ENCODE results near the gene MMP11. TPM values are rescaled to one million over a fixed set of nuclear protein-coding genes. Genes with fewer than 3 reads are reported as not detected.

MMP11 gene
- total RNA-seq, 2 donors from 2014 or later: 0.46 to 0.56 TPM

DNA sequence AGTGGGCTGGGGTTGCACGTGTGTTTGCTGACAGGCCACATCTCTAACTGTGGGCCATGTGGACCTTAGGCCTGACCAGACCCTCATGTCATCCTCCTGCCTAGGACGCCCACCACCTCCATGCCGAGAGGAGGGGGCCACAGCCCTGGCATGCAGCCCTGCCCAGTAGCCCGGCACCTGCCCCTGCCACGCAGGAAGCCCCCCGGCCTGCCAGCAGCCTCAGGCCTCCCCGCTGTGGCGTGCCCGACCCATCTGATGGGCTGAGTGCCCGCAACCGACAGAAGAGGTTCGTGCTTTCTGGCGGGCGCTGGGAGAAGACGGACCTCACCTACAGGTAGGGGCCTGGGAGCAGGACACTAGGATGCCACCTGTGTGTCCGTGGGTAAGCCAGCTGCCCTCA is 6.4 kb downstream of the MMP11 start:
- H3K27ac Mint-ChIP-seq: no peak overlapping the region
- no peaks in the 10 kb centered on the region for H3K27me3 Mint-ChIP-seq (ENCODE audit: low read depth)
- no peak for DNase-seq
- no peak overlapping the region for H3K4me3 Mint-ChIP-seq
- H3K9me3 Mint-ChIP-seq: no peaks in the 10 kb centered on the region
- no peaks in the 10 kb centered on the region for H3K36me3 Mint-ChIP-seq (ENCODE audit: insufficient read depth in 2 of 2)
- peaks cover under 1% of the 10 kb centered on the region for H3K4me1 Mint-ChIP-seq (ENCODE audit: low read depth)
- no peak for ATAC-seq (replicated peaks in 1 of 2)

DNA sequence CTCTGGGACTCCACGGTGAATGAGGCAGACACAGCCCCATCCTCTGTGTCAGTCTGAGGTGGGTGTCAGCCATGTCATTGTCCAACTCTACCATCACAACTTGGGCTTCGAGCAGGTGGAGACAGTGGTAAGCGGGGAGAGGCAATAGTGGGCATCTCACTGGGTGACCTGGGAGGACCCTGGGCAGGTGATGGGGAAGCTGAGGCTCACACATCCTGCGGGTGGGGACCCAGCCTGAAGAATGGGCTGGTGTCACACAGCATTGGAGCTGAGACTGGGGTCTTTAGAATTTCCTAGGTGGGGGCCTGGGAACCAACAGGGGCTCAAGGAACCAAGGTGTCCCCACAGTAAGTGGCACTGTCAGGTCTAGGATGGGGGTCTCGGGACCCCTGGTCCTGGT is 7.1 kb downstream of the MMP11 start:
- Mint-ChIP-seq H3K27ac (no peak overlapping the region), H3K36me3 (ENCODE audit: insufficient read depth in 2 of 2) (no peaks in the 10 kb centered on the region), H3K9me3 (no peaks in the 10 kb centered on the region), H3K4me3 (no peak overlapping the region), H3K4me1 (ENCODE audit: low read depth) (peaks cover 7% of the 10 kb centered on the region), H3K27me3 (ENCODE audit: low read depth) (no peaks in the 10 kb centered on the region)
- DNase-seq (no peak), ATAC-seq (replicated peaks in 1 of 2) (no peak)

DNA sequence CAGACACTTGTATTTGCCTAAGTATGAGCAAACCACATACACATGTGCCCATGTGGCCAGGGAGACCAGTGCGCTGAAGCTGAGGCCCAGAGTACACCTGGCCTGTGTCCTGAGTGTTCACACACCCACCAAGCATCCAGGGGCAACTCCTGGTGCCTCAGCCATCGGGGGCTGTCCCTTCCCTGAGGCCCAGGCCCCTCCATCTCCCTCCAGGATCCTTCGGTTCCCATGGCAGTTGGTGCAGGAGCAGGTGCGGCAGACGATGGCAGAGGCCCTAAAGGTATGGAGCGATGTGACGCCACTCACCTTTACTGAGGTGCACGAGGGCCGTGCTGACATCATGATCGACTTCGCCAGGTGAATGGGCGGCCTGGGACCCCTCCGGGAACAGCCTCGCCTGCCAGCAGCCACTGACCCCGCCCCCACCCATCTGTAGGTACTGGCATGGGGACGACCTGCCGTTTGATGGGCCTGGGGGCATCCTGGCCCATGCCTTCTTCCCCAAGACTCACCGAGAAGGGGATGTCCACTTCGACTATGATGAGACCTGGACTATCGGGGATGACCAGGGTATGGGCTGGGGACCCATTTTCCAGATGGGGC is 7.6 kb downstream of the MMP11 start:
- Mint-ChIP-seq H3K9me3 (no peaks in the 10 kb centered on the region), H3K36me3 (ENCODE audit: insufficient read depth in 2 of 2) (no peaks in the 10 kb centered on the region), H3K27ac (no peak overlapping the region), H3K4me1 (ENCODE audit: low read depth) (peaks cover 7% of the 10 kb centered on the region), H3K27me3 (ENCODE audit: low read depth) (no peaks in the 10 kb centered on the region), H3K4me3 (no peak overlapping the region)
- DNase-seq: no peak
- no peak for ATAC-seq (replicated peaks in 1 of 2)

DNA sequence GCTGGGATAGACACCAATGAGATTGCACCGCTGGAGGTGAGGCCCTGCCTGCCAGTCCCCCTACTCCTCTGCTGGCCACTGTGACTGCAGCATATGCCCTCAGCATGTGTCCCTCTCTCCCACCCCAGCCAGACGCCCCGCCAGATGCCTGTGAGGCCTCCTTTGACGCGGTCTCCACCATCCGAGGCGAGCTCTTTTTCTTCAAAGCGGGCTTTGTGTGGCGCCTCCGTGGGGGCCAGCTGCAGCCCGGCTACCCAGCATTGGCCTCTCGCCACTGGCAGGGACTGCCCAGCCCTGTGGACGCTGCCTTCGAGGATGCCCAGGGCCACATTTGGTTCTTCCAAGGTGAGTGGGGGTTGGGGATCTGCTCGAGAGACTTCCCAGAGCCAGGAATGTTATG is 8.4 kb downstream of the MMP11 start:
- no peak for DNase-seq
- peaks cover 7% of the 10 kb centered on the region for H3K4me1 Mint-ChIP-seq (ENCODE audit: low read depth)
- no peaks in the 10 kb centered on the region for H3K9me3 Mint-ChIP-seq
- no peak overlapping the region for H3K27ac Mint-ChIP-seq
- H3K4me3 Mint-ChIP-seq: no peak overlapping the region
- H3K27me3 Mint-ChIP-seq (ENCODE audit: low read depth): no peaks in the 10 kb centered on the region
- H3K36me3 Mint-ChIP-seq (ENCODE audit: insufficient read depth in 2 of 2): no peaks in the 10 kb centered on the region
- ATAC-seq (replicated peaks in 1 of 2): no peak

DNA sequence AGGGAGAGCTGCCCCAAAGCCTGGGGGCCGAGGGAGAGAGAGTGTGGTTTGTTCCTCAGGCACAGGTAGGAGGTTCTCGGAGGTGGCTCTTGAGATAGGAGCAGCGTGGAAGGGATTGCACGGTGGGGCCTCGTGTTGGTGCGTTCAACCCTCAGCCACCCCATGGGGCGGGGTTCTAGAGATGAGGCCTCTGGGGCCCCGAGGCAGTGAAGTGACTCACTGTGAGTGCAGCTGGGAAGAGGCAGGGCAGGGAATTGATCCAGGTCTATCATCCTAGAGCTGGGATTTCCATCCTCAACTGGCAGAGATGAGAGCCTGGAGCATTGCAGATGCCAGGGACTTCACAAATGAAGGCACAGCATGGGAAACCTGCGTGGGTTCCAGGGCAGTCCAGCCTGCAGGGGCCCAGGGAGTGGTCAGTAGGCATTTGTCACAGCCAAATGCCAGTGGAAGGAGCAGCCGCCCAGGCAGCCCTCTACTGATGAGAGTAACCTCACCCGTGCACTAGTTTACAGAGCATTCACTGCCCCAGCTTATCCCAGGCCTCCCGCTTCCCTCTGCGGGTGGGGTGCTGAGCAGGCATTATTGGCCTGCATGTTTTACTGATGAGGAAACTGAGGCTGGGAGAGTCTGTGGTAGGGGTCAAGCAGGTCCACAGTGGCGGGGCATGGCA is 9.0 kb downstream of the MMP11 start:
- no peak overlapping the region for H3K27ac Mint-ChIP-seq
- peaks cover 12% of the 10 kb centered on the region for H3K4me1 Mint-ChIP-seq (ENCODE audit: low read depth)
- no peaks in the 10 kb centered on the region for H3K36me3 Mint-ChIP-seq (ENCODE audit: insufficient read depth in 2 of 2)
- no peaks in the 10 kb centered on the region for H3K9me3 Mint-ChIP-seq
- no peaks in the 10 kb centered on the region for H3K27me3 Mint-ChIP-seq (ENCODE audit: low read depth)
- H3K4me3 Mint-ChIP-seq: no peak overlapping the region
- ATAC-seq (replicated peaks in 1 of 2) (no peak), DNase-seq (no peak)

DNA sequence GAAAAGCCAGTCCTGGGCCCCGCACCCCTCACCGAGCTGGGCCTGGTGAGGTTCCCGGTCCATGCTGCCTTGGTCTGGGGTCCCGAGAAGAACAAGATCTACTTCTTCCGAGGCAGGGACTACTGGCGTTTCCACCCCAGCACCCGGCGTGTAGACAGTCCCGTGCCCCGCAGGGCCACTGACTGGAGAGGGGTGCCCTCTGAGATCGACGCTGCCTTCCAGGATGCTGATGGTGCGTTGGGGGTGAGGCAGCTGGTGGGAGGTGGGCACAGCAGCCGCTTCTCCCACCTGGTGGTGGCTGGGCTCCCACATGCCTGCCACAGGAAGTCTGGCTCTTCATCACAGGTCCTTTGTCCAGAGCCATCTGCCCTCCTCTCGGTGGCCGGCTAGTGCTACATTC is 9.6 kb downstream of the MMP11 start:
- Mint-ChIP-seq H3K27ac (no peak overlapping the region), H3K4me3 (no peak overlapping the region), H3K27me3 (ENCODE audit: low read depth) (no peaks in the 10 kb centered on the region), H3K4me1 (ENCODE audit: low read depth) (peaks cover 13% of the 10 kb centered on the region), H3K36me3 (ENCODE audit: insufficient read depth in 2 of 2) (no peaks in the 10 kb centered on the region), H3K9me3 (no peaks in the 10 kb centered on the region)
- ATAC-seq (replicated peaks in 1 of 2) (no peak), DNase-seq (no peak)

DNA sequence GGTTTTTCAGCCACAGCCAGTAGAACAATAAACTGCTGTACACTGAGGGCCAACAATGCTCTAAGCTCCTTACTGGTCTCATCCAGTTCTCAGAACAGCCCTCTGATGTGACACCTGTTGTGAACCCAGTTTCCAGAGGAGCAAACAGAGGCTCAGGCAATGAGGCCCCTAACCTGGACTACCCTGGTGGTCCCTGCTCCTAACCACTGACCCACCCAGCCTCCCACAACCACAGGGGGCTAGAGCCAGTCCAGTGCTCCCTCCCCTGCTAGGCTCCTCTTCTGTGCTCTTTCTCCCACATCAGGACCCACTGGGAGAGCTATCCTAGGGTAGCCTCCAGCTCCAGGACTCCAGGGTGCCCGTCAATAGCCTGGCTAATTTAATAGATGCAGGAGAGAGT is 10.1 kb downstream of the MMP11 start:
- no peaks in the 10 kb centered on the region for H3K9me3 Mint-ChIP-seq
- DNase-seq (no peak), ATAC-seq (replicated peaks in 1 of 2) (no peak)
- peaks cover 15% of the 10 kb centered on the region for H3K4me1 Mint-ChIP-seq (ENCODE audit: low read depth)
- no peaks in the 10 kb centered on the region for H3K36me3 Mint-ChIP-seq (ENCODE audit: insufficient read depth in 2 of 2)
- H3K27ac Mint-ChIP-seq: no peak overlapping the region
- H3K4me3 Mint-ChIP-seq: no peak overlapping the region
- H3K27me3 Mint-ChIP-seq (ENCODE audit: low read depth): no peaks in the 10 kb centered on the region

DNA sequence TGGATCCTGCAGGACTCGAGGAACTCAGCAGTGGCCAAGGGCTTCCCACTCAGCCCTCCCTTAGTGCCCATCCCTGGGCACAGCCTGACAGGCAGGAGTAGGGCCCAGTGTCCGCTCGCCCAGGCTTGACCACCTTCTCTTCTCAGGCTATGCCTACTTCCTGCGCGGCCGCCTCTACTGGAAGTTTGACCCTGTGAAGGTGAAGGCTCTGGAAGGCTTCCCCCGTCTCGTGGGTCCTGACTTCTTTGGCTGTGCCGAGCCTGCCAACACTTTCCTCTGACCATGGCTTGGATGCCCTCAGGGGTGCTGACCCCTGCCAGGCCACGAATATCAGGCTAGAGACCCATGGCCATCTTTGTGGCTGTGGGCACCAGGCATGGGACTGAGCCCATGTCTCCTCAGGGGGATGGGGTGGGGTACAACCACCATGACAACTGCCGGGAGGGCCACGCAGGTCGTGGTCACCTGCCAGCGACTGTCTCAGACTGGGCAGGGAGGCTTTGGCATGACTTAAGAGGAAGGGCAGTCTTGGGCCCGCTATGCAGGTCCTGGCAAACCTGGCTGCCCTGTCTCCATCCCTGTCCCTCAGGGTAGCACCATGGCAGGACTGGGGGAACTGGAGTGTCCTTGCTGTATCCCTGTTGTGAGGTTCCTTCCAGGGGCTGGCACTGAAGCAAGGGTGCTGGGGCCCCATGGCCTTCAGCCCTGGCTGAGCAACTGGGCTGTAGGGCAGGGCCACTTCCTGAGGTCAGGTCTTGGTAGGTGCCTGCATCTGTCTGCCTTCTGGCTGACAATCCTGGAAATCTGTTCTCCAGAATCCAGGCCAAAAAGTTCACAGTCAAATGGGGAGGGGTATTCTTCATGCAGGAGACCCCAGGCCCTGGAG is 10.9 kb downstream of the MMP11 start:
- H3K9me3 Mint-ChIP-seq: no peaks in the 10 kb centered on the region
- H3K27ac Mint-ChIP-seq: no peak overlapping the region
- no peak for DNase-seq
- H3K4me1 Mint-ChIP-seq (ENCODE audit: low read depth): peaks cover 23% of the 10 kb centered on the region
- no peak overlapping the region for H3K4me3 Mint-ChIP-seq
- no peaks in the 10 kb centered on the region for H3K36me3 Mint-ChIP-seq (ENCODE audit: insufficient read depth in 2 of 2)
- H3K27me3 Mint-ChIP-seq (ENCODE audit: low read depth): no peaks in the 10 kb centered on the region
- ATAC-seq (replicated peaks in 1 of 2): no peak

DNA sequence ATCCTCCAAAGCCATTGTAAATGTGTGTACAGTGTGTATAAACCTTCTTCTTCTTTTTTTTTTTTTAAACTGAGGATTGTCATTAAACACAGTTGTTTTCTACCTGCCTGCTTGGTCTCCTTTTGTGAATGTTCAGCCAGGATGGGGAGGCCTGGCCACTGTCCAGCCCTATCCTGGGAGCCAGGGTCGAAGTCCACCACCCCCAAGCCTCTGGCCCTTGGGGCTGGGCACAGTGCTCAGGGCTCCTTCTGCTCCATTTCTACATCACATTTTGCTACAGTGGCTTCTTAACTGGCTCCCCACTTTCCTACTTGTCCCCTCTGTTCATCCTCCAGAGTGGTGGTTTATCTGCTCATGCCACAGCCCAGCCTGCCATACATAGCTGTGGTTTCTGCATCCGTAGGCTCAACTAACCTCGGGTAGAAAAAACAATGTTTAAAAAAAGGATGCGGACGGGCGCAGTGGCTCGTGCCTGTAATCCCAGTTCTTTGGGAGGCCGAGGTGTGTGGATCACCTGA is 11.6 kb downstream of the MMP11 start:
- H3K27me3 Mint-ChIP-seq (ENCODE audit: low read depth): no peaks in the 10 kb centered on the region
- no peak overlapping the region for H3K27ac Mint-ChIP-seq
- no peak for DNase-seq
- no peak for ATAC-seq (replicated peaks in 1 of 2)
- H3K4me1 Mint-ChIP-seq (ENCODE audit: low read depth): peaks cover 31% of the 10 kb centered on the region
- no peak overlapping the region for H3K4me3 Mint-ChIP-seq
- H3K36me3 Mint-ChIP-seq (ENCODE audit: insufficient read depth in 2 of 2): no peaks in the 10 kb centered on the region
- no peaks in the 10 kb centered on the region for H3K9me3 Mint-ChIP-seq

DNA sequence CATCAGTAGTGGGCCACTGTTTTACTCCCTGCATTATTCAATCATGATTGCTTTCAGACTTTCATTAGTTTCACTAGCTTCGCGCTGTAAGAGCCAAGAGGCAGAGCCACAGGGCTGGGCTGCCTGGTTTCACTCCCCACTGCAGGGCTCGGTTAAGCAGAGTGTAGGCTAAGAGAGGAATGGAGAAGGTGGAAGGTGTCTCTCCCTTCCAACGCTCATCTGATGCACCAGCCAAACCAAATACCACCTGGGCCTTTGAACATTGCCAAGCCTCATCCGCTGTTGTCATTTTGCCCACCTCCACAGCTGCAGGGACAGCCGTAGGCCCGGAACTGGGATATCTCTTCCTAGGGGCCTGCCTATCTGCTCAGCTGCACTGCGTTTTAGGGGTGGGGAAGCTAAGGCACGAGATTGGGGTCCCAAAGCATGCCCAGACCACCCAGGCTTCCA is 13.6 kb downstream of the MMP11 start:
- Mint-ChIP-seq H3K27me3 (ENCODE audit: low read depth) (no peaks in the 10 kb centered on the region), H3K27ac (peak overlapping the region; percentile 95), H3K9me3 (no peaks in the 10 kb centered on the region), H3K4me1 (ENCODE audit: low read depth) (peaks cover 38% of the 10 kb centered on the region), H3K36me3 (ENCODE audit: insufficient read depth in 2 of 2) (no peaks in the 10 kb centered on the region), H3K4me3 (peak overlapping the region; percentile 88 to 90)
- ATAC-seq (replicated peaks in 1 of 2): peak; percentile 2 to 6
- no peak for DNase-seq

DNA sequence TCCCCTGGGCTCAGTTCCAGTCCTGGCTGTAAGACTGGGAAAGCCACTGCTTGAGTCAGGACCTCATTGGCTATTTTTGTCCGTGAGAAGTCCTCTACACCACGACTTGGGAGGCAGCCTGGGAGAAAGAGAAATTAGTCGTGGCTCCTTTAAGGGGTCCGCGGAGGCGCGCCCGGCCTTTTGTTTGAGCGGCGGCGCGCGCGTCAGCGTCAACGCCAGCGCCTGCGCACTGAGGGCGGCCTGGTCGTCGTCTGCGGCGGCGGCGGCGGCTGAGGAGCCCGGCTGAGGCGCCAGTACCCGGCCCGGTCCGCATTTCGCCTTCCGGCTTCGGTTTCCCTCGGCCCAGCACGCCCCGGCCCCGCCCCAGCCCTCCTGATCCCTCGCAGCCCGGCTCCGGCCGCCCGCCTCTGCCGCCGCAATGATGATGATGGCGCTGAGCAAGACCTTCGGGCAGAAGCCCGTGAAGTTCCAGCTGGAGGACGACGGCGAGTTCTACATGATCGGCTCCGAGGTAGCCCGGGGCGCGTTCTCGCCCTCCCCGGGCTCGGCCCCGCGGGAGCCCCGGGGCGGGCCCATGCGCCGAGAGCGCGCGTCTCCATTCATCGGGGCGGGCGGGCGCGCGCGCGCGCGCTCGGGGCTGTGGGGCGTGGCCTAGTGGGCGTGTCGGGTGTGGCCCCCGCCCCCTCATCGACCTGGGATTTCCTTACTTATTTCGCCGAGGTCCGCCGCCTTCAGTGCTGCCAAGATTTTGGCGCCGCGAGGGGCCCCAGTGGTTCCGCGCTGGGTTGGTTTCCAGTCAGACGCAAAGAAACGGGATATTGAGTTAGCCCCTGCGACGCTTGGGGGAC is 14.3 kb downstream of the MMP11 start, which contains the start of gene SMARCB1:
Gene SMARCB1, plus strand, starts transcription at position 215 of the 848 bp plus-strand sequence. Its CDS starts 204 bp downstream, at position 419.
- Mint-ChIP-seq H3K9me3 (no peaks in the 10 kb centered on the region), H3K4me3 (peak within 1 kb of the TSS; percentile 88 to 90), H3K27me3 (ENCODE audit: low read depth) (no peaks in the 10 kb centered on the region), H3K36me3 (ENCODE audit: insufficient read depth in 2 of 2) (no peaks in the 10 kb centered on the region), H3K27ac (peak within 1 kb of the TSS; percentile 95), H3K4me1 (ENCODE audit: low read depth) (peaks cover 38% of the 10 kb centered on the region)
- peak; percentile 85 to 88 for ATAC-seq (replicated peaks in 1 of 2)
- DNase-seq: peak; percentile 88 to 91

DNA sequence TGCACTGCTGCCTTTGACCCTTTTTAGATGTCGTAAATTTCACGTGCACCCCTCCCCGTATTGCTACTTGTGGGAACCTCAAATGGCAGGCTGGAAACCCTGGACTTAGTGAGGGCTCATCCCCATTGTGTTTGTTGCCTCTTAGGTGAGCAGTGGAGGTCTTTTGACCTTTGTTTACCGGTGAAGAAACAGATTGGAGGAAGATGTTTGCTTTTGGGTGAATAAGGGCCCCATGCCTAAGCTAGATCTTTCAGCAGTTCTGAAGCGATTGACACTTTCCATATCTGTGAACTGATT is 14.9 kb downstream of the MMP11 start:
- ATAC-seq (replicated peaks in 1 of 2) (peak; percentile 27 to 30), DNase-seq (no peak)
- H3K9me3 Mint-ChIP-seq: no peaks in the 10 kb centered on the region
- peak overlapping the region; percentile 88 to 90 for H3K4me3 Mint-ChIP-seq
- H3K36me3 Mint-ChIP-seq (ENCODE audit: insufficient read depth in 2 of 2): no peaks in the 10 kb centered on the region
- H3K27me3 Mint-ChIP-seq (ENCODE audit: low read depth): no peaks in the 10 kb centered on the region
- peak overlapping the region; percentile 56 for H3K27ac Mint-ChIP-seq
- peaks cover 38% of the 10 kb centered on the region for H3K4me1 Mint-ChIP-seq (ENCODE audit: low read depth)

Data from activated T-cell treated with anti-CD3 and anti-CD28 coated beads, Interleukin-2, amount 50 U/mL, for 72 hours (primary cell).